PC-9 (cell line): Measurements from ENCODE around the gene PTPRM. TPM values are rescaled to one million over a fixed set of nuclear protein-coding genes. Genes with fewer than 3 reads are reported as not detected.

Source experiments
- BruUV-seq: library from RNA; stranded (reverse); fragments of 400-500 nt; replicated peaks from 2 replicates; lab custom pipeline; 2021; lab: Mats Ljungman, UMichigan
- CTCF ChIA-PET: fragments of 300-600 bp; sonication (Branson Sonifier 250); formaldehyde crosslinking; loops from one replicate; lab custom pipeline; 2022; ENCODE audit warnings: antibody characterized with exemption; lab: Charles Lee
- POLR2A ChIA-PET: fragments of 300-600 bp; sonication (Branson Sonifier 250); formaldehyde crosslinking; loops from one replicate; lab custom pipeline; 2022; ENCODE audit warnings: antibody characterized with exemption; ENCODE audit not compliant: unreplicated experiment; lab: Charles Lee
- DNase-seq, 2 experiments: peaks; one replicate each; pipeline versions ENCODE4 v3.0.0 to v3.0.0-alpha.2; 2015 to 2022; ENCODE audit warnings: mixed read lengths in 1 of 2
- H2AFZ ChIP-seq: fragments of 200-600 bp; sonication (generic); 2 replicates; pipeline ENCODE4 v1.8.1; 2017; ENCODE audit warnings: antibody characterized with exemption
- H3F3A ChIP-seq: fragments of 200-600 bp; sonication (generic); 2 replicates; pipeline ENCODE4 v1.8.1; 2017; ENCODE audit warnings: antibody characterized with exemption, mild to moderate bottlenecking, low read depth; ENCODE audit not compliant: insufficient read depth
- H3K27ac ChIP-seq: fragments of 200-600 bp; sonication (generic); 2 replicates; pipeline ENCODE4 v1.6.1; 2016; ENCODE audit warnings: mixed run types
- H3K27me3 ChIP-seq: fragments of 200-600 bp; sonication (generic); 2 replicates; pipeline ENCODE4 v1.6.1; 2016; ENCODE audit warnings: low read depth, mixed run types; ENCODE audit not compliant: insufficient read depth
- H3K36me3 ChIP-seq: fragments of 200-600 bp; sonication (generic); 2 replicates; pipeline ENCODE4 v1.6.1; 2016; ENCODE audit warnings: low read depth, mixed run types
- H3K4me1 ChIP-seq: fragments of 200-600 bp; sonication (generic); replicated peaks from 2 replicates; pipeline ENCODE4 v1.6.1; 2016; ENCODE audit warnings: mixed run types; ENCODE audit not compliant: insufficient read depth
- H3K4me2 ChIP-seq: fragments of 200-600 bp; sonication (generic); 2 replicates; pipeline ENCODE4 v1.6.1; 2017; ENCODE audit warnings: mixed run types
- H3K4me3 ChIP-seq: fragments of 200-600 bp; sonication (generic); 2 replicates; pipeline ENCODE4 v1.6.1; 2016; ENCODE audit warnings: mixed run types
- H3K79me2 ChIP-seq: fragments of 200-600 bp; sonication (generic); 2 replicates; pipeline ENCODE4 v1.6.1; 2017; ENCODE audit warnings: low read depth, mixed run types
- H3K9me2 ChIP-seq: fragments of 200-600 bp; sonication (generic); 2 replicates; pipeline ENCODE4 v1.8.1; 2017; ENCODE audit warnings: mild to moderate bottlenecking; ENCODE audit not compliant: insufficient read depth
- H3K9me3 ChIP-seq: fragments of 200-600 bp; sonication (generic); 2 replicates; pipeline ENCODE4 v1.8.1; 2016; ENCODE audit warnings: low read depth; ENCODE audit not compliant: insufficient read depth
- H4K20me1 ChIP-seq: fragments of 200-600 bp; sonication (generic); 2 replicates; pipeline ENCODE4 v1.8.1; 2017; ENCODE audit not compliant: insufficient read depth
- EZH2 ChIP-seq: fragments of 200-600 bp; sonication (generic); IDR thresholded peaks from 2 replicates; pipeline ENCODE4 v1.8.0; 2017; ENCODE audit warnings: antibody characterized with exemption, low read depth
- intact Hi-C: fragments of 100-400 bp; cut with micrococcal nuclease; formaldehyde crosslinking; loops from one replicate; pipeline ENCODE4 v1.10.0; 2022; ENCODE audit not compliant: unreplicated experiment
- total RNA-seq: library from RNA; stranded (reverse); gene quantifications from 2 replicates; pipeline ENCODE4 v1.2.3, GENCODE V29; 2021
- TF ChIP-seq, protein P1 (sequence below): fragments of 200-600 bp; sonication (generic); conservative IDR thresholded peaks from 2 replicates; pipeline ENCODE4 v1.6.1; 2017; ENCODE audit warnings: mixed run types, antibody characterized with exemption, mild to moderate bottlenecking, moderate library complexity

Gene PTPRM
- total RNA-seq, 1 experiment from 2014 or later = 32.5 TPM

DNA sequence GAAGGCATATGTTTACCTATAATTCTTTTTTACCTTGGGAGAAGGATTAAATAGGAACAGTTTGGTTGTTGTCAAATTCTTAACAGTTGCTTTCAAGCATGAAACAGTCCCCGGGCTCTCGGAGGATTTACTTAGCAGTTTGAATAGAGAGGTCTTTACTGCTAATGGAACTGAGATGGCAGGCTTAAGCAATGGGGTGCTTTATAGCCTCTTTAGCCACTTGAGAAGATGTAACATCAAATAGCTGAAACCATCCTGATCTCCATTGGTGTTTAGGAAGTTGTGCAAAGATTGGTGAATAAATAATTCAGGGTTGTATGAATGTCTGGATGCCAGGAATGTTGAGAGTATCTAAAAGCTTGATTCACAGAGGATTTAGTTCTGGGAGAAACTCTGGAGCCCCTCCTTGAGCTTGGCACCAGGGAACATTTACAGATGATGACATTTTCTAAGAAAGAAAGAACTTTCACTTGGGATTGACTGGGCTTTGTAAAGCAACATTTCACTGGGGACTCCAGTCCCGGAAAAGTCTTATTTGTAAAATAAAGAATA, 51.9 kb downstream of the PTPRM start:
- Histone ChIP-seq H3K27ac (no peak overlapping the region), H3K9me3 (no peaks in the 10 kb centered on the region), H3K9me2 (no peaks in the 10 kb centered on the region), H3K27me3 (no peaks in the 10 kb centered on the region), H3F3A (no peaks in the 10 kb centered on the region), H4K20me1 (no peaks in the 10 kb centered on the region), H3K79me2 (no peaks in the 10 kb centered on the region), H3K4me3 (no peak overlapping the region), H3K4me2 (no peak overlapping the region), H3K4me1 (0 out of 2 replicates have a peak, but pooled peaks cover 11% of the 10 kb centered on the region), H2AFZ (no peak overlapping the region), H3K36me3 (no peaks in the 10 kb centered on the region)
- POLR2A ChIA-PET = no interaction called here
- intact Hi-C loops = no loop called here
- CTCF ChIA-PET = no interaction called here
- no peak for TF ChIP-seq EZH2
- TF ChIP-seq, protein P1, sequence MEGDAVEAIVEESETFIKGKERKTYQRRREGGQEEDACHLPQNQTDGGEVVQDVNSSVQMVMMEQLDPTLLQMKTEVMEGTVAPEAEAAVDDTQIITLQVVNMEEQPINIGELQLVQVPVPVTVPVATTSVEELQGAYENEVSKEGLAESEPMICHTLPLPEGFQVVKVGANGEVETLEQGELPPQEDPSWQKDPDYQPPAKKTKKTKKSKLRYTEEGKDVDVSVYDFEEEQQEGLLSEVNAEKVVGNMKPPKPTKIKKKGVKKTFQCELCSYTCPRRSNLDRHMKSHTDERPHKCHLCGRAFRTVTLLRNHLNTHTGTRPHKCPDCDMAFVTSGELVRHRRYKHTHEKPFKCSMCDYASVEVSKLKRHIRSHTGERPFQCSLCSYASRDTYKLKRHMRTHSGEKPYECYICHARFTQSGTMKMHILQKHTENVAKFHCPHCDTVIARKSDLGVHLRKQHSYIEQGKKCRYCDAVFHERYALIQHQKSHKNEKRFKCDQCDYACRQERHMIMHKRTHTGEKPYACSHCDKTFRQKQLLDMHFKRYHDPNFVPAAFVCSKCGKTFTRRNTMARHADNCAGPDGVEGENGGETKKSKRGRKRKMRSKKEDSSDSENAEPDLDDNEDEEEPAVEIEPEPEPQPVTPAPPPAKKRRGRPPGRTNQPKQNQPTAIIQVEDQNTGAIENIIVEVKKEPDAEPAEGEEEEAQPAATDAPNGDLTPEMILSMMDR = no peak
- no TSS peak for BruUV-seq
- DNase-seq = no peak

DNA sequence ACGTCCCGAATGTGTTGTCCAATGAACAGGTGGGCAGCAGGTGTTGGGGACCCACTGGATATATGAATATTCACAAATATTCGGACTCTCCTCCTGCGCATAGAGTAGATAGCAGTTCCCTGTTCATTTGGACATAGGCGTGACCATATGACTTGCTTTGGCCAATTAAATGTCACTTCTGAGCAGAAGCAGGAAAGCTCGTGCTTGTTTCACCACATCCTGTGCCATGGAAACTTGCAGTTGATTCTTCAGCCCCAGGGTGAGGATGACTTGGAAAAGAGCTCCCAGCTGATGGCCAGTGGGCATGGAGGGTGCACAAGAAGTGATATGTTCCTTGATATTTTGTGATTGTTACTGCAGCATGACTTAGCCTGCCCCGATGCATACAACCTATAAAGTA, 52.6 kb downstream of the PTPRM start:
- BruUV-seq = no TSS peak
- no peaks in the 10 kb centered on the region for H3K79me2 ChIP-seq
- CTCF ChIA-PET = no interaction called here

DNA sequence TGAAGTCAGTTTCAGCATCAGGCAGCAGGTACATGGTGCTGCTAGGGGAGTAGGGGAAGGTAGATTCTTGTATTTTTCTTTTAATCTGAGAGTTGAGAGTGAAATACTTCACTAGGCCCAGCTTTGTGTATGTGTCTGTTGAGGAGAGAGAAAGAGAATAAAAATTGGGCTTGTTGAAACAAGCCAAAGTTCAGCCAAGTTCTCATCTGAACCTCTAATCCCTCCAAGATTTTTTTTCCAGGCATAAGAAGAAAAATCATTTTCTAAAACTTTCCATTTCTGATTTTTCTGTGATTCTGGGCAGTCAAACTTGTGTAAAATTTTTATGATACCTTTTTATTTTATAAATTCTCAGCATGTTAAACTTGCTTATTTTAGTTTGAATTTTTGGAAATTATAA, 55.6 kb downstream of the PTPRM start:
- H2AFZ ChIP-seq = no peak overlapping the region
- no peak for DNase-seq
- TF ChIP-seq EZH2 = no peak
- H3K4me1 ChIP-seq = peaks cover 27% of the 10 kb centered on the region
- H3K9me2 ChIP-seq = no peaks in the 10 kb centered on the region
- H3K4me3 ChIP-seq = no peak overlapping the region
- H3K79me2 ChIP-seq = no peaks in the 10 kb centered on the region
- H3K36me3 ChIP-seq = no peaks in the 10 kb centered on the region
- H4K20me1 ChIP-seq = no peaks in the 10 kb centered on the region
- BruUV-seq = no TSS peak
- H3K4me2 ChIP-seq = no peak overlapping the region
- peaks cover 16% of the 10 kb centered on the region for H3F3A ChIP-seq
- no peak overlapping the region for H3K27ac ChIP-seq
- ChIA-PET CTCF (no interaction called here), POLR2A (no interaction called here)
- H3K9me3 ChIP-seq = no peaks in the 10 kb centered on the region
- no peaks in the 10 kb centered on the region for H3K27me3 ChIP-seq
- intact Hi-C loops = no loop called here

More for the DNA sequence above, 52.6 kb downstream of the PTPRM start:
- Histone ChIP-seq H3K9me2 (no peaks in the 10 kb centered on the region), H3K27me3 (no peaks in the 10 kb centered on the region), H3K4me1 (0 out of 2 replicates have a peak, but pooled peaks cover 11% of the 10 kb centered on the region), H3K4me2 (no peak overlapping the region), H3K9me3 (no peaks in the 10 kb centered on the region), H3K4me3 (no peak overlapping the region), H4K20me1 (no peaks in the 10 kb centered on the region), H2AFZ (no peak overlapping the region), H3F3A (no peaks in the 10 kb centered on the region), H3K36me3 (no peaks in the 10 kb centered on the region), H3K27ac (no peak overlapping the region)
- intact Hi-C loops = no loop called here
- POLR2A ChIA-PET = no interaction called here
- no peak for DNase-seq
- no peak for TF ChIP-seq EZH2
- TF ChIP-seq, protein P1 = no peak

DNA sequence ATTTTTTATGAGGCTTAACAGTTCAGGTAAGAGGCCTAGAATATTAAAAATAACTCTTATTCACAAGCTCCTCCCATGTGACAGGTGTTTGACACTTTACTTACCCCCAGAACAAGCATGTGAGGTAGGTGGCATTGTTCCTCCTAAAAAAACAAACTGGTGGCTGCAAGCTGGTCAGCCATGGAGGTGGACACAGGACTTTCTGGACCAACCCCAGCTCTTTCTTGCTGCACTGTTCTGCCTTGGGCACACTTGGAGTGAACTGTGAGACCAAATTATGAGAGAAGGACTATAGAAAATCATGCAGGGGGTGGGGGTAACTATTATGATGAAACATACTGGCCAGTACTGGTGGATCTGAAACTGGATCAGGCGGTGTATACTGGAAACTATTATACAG, 56.6 kb downstream of the PTPRM start:
- H3K36me3 ChIP-seq = no peaks in the 10 kb centered on the region
- peaks cover 16% of the 10 kb centered on the region for H3F3A ChIP-seq
- peaks cover 23% of the 10 kb centered on the region for H3K4me1 ChIP-seq
- no peak overlapping the region for H3K4me2 ChIP-seq
- no peak for DNase-seq
- H4K20me1 ChIP-seq = no peaks in the 10 kb centered on the region
- no peak overlapping the region for H3K4me3 ChIP-seq
- no peaks in the 10 kb centered on the region for H3K9me2 ChIP-seq
- intact Hi-C loops = no loop called here
- no peaks in the 10 kb centered on the region for H3K27me3 ChIP-seq
- H3K79me2 ChIP-seq = 0 out of 2 replicates have a peak, but pooled peaks cover 2% of the 10 kb centered on the region
- H2AFZ ChIP-seq = no peak overlapping the region
- H3K9me3 ChIP-seq = no peaks in the 10 kb centered on the region
- ChIA-PET POLR2A (no interaction called here), CTCF (interaction anchor here (0.6 kb wide), 1 partner anchor 57 kb away, joined by 7 read pairs; no protein-coding TSS in a partner anchor)
- BruUV-seq = no TSS peak
- no peak overlapping the region for H3K27ac ChIP-seq
- TF ChIP-seq, protein P1 = no peak
- TF ChIP-seq EZH2 = no peak
